Medulla oblongata (tissue), 1 donor: ENCODE results near the gene CYP2C9.
"Not testable (repeated sequence)": the region's sequence is repeated elsewhere in the genome, so short reads cannot be mapped to it uniquely, and the experiment has no call there.

ENCODE experiments used
- DNase-seq: peaks from one replicate; pipeline ENCODE4 v3.0.0-alpha.2; 2015; ENCODE audit errors: extremely low spot score

CYP2C9 gene

DNA sequence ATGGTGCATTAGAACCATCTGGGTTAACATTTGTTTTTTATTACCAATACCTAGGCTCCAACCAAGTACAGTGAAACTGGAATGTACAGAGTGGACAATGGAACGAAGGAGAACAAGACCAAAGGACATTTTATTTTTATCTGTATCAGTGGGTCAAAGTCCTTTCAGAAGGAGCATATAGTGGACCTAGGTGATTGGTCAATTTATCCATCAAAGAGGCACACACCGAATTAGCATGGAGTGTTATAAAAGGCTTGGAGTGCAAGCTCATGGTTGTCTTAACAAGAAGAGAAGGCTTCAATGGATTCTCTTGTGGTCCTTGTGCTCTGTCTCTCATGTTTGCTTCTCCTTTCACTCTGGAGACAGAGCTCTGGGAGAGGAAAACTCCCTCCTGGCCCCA is at the start of gene CYP2C9:
TSS of gene CYP2C9 (plus strand) at position 276 of the 400 bp plus-strand sequence. CDS start at position 301, 25 bp downstream.
- no peak for DNase-seq

- DNase-seq = no peak
Observed at GRCh38 chr10:94889123-94889522, 49.3 kb upstream of the CYP2C9 start.

DNA sequence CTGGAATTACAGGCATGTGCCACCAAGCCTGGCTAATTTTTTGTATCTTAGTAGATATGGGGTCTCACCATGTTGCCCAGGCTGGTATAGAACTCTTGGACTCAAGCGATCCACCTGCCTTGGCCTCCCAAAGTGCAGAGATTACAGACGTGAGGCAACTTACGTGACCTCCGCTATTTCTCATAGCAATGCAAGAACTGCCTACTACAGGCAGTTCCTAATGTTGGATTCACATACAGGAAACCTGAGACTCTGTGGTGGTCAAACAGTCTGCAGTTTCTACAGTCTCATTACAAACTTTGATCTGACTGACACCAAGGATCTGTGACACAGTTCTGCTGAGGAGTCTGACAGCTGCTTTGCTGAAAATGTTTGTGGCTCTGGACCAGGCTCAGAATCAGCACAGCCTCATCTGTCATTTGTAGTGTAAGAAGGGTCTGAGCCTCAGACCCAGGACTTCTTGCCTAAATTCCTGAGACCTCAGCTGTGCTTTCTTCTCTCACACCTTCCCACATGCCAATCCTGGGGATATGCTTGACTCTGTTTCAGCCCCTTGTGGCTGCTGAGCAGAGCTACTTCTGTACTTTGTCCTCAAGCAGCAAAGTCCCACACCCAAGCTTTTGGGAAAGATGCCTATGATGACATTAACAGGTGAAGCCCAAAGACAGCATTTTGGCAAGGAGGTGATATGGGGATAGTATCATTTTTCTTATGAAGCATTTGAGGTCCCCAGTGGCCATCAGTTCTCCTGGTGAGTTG is 48.0 kb upstream of the CYP2C9 start:
- no peak for DNase-seq

DNA sequence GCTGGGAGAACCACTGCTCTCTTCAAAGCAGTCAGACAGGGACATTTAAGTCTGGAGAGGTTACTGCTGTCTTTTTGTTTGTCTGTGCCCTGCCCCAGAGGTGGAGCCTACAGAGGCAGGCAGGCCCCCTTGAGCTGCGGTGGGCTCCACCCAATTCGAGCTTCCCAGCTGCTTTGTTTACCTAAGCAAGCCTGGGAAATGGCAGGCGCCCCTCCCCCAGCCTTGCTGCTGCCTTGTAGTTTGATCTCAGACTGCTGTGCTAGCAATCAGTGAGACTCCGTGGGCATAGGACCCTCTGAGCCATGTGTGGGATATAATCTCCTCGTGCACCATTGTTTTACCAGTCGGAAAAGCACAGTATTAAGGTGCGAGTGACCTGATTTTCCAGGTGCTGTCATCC is 40.0 kb upstream of the CYP2C9 start:
- not testable (repeated sequence) for DNase-seq

GRCh38 chr10:94902080-94902479 is 36.4 kb upstream of the CYP2C9 start:
- DNase-seq = no peak

DNA sequence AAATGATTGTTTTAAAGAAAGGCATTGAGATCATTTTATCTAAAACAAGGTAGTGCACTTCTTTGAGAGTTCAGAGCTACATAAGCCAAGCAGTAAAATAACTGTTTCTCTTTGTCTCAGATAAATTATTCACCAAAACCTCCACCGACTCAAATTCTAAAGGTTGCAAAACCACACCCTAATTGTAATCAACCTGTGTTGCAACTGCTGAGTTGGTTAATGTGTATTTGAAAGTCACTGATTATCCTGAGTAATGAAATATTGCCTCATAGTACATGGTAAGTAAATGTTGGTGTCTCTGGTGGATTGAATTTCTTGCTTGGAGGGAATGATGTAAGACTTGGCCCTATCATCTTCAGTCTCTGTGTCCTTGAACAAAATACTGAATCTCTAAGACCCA is 35.9 kb upstream of the CYP2C9 start:
- DNase-seq = no peak

GRCh38 chr10:94904506-94905148 is 33.8 kb upstream of the CYP2C9 start:
- not testable (repeated sequence) for DNase-seq

DNA sequence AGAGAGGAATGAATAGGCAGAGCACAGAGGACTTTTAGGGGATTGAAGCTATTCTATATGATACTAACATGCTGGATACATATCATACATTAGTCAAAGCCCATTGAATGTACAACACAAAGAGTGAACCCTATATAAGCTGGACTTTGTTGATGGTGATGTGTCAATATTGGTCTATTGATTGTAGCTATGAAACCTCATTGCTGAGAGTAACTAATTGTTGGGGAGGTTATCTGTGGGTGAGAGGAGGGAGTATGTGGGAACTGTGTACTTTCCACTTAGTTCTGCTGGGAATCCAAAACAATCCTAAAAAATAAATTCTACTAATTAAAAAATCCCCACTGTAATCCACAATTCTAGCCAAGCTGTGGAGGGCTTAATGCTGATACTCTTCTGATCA is 22.0 kb upstream of the CYP2C9 start:
- DNase-seq = no peak

DNA sequence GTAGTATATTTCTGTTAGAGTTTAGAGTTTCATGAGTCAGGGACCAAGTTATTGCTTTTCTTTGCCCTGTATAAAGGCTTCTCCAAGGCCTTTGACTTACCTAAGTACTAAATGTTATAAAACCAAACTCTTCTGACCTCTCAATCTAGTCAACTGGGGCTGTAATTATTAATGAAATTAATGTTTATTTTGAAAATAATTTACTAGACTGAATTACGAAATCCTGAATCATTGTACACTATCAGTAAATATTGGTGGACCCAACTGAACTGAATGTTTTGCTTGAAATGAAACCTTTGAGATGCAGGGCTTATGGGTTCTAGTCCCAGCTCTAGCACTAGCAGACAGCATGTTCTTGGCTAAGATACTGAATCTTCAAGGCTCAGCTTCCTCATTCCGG is 1.7 kb upstream of the CYP2C9 start:
- no peak for DNase-seq

DNA sequence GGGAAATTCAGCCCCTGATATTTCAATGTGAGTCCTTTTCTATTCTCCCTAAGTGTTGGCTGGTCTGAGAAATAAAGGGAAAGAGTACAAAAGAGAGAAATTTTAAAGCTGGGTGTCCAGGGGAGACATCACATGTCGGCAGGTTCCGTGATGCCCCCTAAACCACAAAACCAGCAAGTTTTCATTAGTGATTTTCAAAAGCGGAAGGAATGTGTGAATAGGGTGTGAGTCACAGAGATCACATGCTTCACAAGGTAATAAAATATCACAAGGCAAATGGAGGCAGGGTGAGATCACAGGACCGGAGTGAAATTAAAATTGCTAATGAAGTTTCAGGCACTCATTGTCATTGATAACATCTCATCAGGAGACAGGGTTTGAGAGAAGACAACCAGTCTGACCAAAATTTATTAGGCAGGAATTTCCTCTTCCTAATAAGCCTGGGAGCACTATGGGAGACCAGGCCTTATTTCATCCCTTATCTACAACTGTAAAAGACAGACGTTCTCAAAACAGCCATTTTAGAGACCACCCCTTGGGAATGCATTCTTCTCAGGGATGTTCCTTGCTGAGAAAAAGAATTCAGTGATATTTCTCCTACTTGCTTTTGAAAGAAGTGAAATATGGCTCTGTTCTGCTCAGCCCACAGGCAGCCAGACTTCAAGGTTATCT is 5.1 kb downstream of the CYP2C9 start:
- not testable (repeated sequence) for DNase-seq

DNA sequence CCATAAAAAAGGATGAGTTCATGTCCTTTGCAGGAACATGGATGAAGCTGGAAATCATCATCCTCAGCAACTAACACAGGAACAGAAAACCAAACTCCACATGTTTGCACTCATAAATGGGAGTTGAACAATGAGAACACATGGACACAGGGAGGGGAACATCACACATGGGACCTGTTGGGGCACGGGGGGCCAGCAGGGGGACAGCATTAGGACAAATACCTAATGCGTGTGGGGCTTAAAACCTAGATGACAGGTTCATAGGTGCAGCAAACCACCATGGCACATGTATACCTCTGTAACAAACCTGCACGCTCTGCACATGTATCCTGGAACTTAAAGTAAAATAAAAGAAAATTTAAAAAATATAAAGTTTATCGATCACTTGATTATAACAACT is 7.7 kb downstream of the CYP2C9 start:
- DNase-seq = not testable (repeated sequence)

GRCh38 chr10:94963901-94964300 is 25.4 kb downstream of the CYP2C9 start:
- DNase-seq = peak; percentile 6

DNA sequence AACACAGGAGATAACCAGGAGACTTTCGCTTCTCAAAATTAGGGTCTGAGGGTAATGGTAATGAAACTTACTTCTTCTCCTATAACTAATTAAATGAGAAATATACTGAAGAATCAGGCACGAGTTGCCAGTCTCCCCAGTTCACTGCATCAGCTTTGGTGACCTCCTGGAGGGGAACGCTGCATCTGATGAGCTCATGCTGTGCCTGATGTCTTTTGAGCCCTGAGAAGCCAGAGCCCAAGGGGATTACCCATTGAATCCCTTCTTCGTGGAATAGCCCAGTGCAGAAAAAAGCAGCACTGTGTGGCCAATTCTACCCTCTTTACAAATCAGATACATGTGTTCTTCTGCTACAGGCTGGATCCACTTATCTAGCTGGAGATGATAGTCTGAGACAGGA is 45.1 kb downstream of the CYP2C9 start:
- no peak for DNase-seq

DNA sequence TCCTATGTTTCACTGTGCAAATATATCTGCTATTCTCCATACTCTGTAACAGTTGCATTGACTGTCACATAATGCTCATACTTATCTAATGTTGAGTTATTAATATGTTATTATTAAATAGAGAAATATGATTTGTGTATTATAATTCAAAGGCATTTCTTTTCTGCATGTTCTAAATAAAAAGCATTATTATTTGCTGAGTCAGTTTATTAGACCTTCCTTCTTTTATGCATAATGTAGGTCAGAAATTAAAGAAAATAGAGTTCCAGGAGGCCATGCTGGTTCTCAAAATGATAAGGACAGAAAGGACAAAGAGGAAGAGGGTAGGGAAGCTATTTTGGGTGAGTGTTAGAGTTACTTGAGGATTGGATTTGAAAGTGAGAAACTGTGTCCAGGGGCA is 50.7 kb downstream of the CYP2C9 start:
- no peak for DNase-seq

DNA sequence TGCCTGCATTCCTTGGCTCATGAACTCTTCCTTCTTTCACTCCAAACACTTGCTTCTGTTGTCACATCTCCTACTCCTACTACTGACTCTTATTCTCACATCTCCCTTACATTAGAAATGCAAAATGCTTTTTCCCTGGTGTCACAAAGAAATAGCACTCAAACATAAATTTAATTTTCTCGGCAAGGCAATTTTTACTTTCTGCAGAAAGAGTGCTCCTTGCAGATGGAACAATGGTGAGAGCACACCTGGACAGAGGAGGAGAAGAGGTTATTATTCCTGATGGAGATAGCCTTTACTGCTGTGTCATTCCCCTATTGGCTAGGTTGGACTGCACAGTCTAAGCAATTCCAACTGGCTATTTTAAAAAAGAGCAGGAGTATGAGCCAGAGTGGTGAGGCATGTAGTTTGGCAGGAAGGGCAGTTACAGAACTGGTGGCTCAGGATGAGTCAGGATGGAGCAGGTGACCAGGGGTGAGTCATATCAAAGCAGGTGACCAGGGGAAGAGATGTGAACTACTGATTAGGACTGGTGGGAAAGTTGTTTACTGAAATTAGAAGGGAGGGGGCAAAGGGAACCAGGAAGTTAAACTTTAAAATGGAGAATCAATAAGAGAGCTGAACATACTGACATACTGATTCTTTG is 52.9 kb downstream of the CYP2C9 start:
- DNase-seq = no peak

DNA sequence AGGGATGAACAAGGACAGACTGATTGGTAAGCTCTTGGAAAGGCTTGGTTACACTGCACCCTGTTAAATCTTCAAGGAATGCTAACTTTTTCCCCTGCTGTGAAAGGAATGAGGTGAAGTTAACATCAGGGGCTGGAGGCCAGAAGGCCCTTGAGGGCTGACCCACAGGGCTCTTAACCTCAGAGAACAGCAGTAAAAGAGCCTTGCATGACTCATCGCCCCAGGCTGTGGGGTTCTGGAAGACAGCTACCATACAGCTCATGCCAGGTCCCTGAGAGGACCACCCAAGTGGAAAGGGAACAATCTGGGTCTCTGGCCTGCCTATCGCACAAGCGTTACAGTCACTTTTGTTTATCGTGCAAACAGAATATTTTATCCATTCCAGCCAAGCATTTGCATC is 54.4 kb downstream of the CYP2C9 start:
- no peak for DNase-seq

DNA sequence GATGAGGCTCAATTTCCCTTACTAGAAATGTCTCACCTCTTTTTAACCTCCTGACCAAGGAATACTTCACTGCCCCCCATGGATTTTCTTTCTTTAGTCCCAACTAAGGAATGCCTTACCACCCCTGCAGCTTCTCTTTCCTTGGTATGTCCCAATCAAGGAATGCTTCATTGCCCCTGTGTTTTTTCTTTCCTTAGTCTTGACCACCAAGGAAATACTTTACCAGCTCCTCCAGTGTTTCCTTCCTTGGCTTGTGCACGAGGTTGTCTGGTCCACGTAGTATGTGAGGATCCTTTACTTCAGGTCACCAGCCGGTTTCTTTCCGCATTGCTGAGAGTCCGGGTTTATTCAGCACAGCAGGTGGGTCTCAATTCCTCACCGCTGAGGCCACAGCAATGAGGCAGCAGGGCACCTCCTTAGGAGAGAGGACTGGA is 59.3 kb downstream of the CYP2C9 start:
- no peak for DNase-seq

GRCh38 chr10:95026461-95026860 is 88.0 kb downstream of the CYP2C9 start:
- no peak for DNase-seq

- DNase-seq = no peak
Observed at GRCh38 chr10:95031656-95032055, 93.2 kb downstream of the CYP2C9 start.

DNA sequence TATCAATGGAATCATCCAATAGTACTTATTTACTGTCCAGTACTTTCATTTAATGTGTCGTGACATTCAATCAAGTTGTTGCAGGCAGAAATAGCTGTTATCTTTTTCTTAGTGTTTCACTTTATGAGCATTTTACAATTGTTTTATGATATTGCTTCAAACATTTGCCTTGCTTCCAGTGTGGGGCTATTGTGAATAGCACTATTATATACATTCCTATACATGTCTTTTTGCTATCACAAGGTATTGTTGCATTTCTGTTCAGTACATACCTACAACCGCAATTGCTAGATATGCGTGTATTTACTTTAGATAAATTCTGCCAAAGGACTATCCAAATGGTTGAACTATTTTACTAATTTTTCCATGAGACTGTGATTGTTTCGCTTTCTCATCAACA is 95.9 kb downstream of the CYP2C9 start:
- no peak for DNase-seq

GRCh38 chr10:95035332-95036295 is 97.2 kb downstream of the CYP2C9 start:
- no peak for DNase-seq
